ENCODE data around the gene TNFAIP8L1.
"Not testable (repeated sequence)": the region's sequence is repeated elsewhere in the genome, so short reads cannot be mapped to it uniquely, and the experiment has no call there.

Gene TNFAIP8L1

GRCh38 chr19:4638828-4639530 is at the start of gene TNFAIP8L1:
TSS of gene TNFAIP8L1 (plus strand) at chr19:4639516. CDS start at chr19:4651870, 12,354 bp downstream.
- DNase-seq (ENCODE audit: low read depth) = peak; percentile 98

- DNase-seq (ENCODE audit: low read depth) = no peak
Observed at GRCh38 chr19:4589579-4590410, 49.5 kb upstream of the TNFAIP8L1 start.

DNA sequence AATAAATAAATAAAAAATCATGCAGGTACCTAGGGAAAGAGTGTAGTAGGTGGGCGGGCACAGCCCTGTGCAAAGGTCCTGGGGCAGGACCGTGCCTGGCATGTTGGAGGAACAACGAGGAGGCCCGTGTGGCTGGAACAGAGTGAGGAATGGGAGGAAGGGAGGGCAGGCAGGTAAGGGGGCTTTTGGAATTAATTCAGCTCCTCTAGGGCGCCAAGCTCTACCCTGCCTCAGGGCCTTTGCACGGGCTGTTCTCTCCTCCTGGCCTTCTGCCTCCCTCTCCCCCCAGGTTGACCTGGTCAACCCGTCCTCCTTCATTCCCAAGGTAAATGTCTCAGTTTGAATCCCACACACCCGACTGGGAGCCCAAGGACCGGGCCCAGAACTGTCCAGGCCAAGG is 48.8 kb upstream of the TNFAIP8L1 start:
- DNase-seq (ENCODE audit: low read depth) = no peak

DNA sequence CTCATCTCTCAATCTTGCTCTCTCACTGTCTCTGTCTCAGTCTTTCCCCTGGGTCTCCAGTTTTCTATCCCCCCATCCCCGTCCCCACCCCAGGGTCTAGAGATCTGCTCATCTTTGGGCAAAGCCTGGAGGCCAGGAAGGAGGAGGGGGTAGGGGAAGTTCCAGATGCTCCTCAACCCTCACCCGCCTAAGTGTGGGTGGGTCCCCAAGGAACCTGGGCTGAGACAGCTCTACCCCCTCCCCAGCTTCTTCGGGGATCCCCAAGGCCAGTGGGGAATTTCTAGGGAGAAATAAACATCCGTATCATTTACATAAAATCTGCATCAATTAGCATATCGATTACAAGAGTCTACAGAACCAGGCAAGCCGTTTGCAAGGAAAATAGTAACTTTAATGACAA is 48.0 kb upstream of the TNFAIP8L1 start:
- no peak for DNase-seq (ENCODE audit: low read depth)

- no peak for DNase-seq (ENCODE audit: low read depth)
Observed at GRCh38 chr19:4592445-4592844, 46.9 kb upstream of the TNFAIP8L1 start.

- no peak for DNase-seq (ENCODE audit: low read depth)
Observed at GRCh38 chr19:4593409-4593851, 45.9 kb upstream of the TNFAIP8L1 start.

- DNase-seq (ENCODE audit: low read depth) = no peak
Observed at GRCh38 chr19:4594201-4594600, 45.1 kb upstream of the TNFAIP8L1 start.

DNA sequence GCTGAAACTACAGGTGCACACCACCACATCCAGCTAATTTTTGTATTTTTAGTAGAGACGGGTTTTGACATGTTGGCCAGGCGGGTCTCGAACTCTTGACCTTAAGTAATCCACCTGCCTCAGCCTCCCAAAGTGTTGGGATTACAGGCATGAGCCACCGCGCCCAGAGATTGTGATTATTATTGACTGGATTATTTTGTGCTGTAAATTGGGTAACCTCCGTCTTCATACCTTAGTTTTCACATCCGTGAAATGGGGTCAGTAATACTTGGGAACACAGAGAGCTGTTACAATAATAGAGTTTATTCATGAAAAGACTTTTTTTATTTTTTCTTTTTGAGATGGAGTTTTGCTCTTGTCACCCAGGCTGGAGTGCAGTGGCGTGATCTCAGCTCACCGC is 44.2 kb upstream of the TNFAIP8L1 start:
- not testable (repeated sequence) for DNase-seq (ENCODE audit: low read depth)

DNA sequence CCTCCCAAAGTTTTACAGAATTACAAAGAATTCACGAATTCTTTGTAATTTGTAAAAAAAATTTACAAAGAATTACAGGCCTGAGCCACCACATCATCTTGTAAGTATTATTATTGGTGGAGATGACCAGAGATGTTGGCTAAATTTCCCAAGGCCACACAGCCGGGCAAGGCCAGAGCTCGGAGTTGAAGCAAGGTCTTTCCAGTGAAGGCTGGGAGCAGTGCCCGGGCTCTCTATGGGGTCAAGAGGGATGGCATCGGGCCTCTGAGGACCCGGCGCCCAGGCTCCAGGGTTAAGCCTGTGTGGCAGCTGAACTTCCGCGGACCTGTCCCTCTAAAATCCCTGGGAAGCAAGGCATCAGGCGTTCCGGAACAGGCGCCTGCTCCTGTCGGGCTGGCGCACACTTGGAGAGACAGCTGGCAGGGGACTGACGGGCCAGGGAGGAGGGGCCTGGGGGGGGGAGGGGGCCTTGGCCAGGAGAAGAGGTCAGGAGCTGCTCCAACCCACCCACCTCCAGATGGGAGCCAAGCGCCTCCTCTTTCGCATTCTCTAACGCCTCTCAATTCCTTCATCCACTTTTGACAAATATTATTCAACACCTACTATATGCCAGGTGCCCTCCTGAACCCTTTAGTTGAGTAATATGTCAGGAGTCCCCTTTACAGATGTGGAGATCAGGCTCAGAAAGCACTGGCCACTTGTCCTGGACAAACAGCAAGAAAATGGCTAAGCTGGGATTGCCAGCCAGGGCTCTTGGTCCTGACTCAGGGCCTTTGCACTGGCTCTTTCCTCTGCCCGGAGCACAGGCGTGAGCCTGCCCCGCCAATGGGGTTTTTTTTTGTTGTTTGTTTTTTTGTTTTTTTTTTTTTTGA is 43.0 kb upstream of the TNFAIP8L1 start:
- DNase-seq (ENCODE audit: low read depth) = no peak

DNA sequence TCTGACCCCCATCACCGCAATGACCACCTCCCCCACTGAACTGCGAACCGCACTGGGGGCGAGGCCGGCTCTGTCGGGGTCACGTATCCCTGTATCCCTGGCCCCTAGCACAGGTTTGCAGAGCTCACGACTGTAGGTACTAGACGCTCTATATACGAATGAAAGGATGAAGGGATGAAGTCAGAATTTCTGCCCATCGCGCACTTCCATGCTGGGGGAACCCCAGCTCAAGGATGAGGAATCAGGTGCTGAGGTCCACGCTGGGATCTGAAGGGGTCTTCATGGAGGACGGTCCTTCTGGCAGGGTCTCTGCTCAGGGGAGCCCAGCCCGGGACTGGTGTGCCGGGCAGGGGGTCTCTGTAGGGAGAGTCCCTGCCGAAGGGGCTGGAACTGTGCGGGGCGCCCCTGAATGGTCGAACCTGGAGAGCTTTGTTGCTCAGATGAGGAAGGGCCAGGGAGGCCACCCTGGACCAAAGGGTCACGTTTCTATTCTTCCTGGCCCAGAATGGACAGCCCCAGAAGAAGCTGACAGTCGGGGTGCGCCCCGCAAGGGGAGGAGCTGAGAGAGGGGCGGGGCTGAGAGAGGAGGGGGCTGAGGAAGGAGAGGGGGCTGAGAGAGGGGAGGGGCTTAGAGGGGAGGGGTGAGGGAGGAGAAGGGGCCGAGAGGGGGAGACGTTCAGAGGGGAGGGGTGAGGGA is 41.9 kb upstream of the TNFAIP8L1 start:
- no peak for DNase-seq (ENCODE audit: low read depth)

- DNase-seq (ENCODE audit: low read depth) = peak; percentile 6
Observed at GRCh38 chr19:4597975-4598671, 41.2 kb upstream of the TNFAIP8L1 start.

DNA sequence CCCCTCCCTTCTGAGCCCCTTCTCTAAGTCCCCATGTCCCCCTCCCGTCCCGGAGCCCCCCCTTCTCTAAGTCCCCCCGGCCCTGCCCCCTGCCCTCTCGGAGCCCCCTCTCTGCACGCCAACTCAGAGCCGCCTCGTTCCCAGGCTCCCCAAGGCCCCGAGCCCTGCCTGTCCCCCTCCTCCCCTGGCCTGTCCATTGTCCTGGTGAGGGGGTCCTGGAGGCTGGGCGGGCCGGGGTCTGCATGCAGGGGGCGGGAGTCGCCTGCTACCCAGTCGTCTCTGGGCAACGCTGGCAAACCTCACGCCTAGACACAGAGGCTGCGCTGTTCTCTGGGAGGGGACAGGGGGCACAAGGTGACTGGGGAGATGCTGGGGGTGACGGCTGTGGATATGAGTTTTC is 40.6 kb upstream of the TNFAIP8L1 start:
- no peak for DNase-seq (ENCODE audit: low read depth)

- no peak for DNase-seq (ENCODE audit: low read depth)
Observed at GRCh38 chr19:4600082-4600481, 39.2 kb upstream of the TNFAIP8L1 start.

GRCh38 chr19:4600893-4601292 is 38.4 kb upstream of the TNFAIP8L1 start:
- DNase-seq (ENCODE audit: low read depth) = no peak

GRCh38 chr19:4602173-4602788 is 37.0 kb upstream of the TNFAIP8L1 start:
- no peak for DNase-seq (ENCODE audit: low read depth)

GRCh38 chr19:4602915-4603314 is 36.4 kb upstream of the TNFAIP8L1 start:
- DNase-seq (ENCODE audit: low read depth) = no peak

DNA sequence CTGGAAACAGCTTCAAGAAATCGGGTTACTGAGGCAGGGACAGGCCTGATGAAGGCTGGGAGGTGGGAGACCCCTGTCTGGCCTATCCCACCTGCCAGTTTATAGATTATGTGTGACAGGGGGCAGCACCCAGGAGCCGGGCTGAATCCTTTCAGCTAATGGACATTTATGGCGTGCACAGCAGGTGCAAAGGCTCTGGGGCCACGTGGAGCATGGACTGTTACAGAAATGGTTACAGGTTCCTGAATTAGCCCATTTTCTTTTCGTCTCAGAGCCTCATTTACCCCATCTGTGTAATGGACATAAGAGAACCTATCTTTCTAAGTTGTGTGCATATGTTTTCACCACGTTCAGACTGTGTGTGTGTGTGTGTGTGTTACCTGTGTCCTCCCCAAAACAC is 34.4 kb upstream of the TNFAIP8L1 start:
- DNase-seq (ENCODE audit: low read depth) = no peak

DNA sequence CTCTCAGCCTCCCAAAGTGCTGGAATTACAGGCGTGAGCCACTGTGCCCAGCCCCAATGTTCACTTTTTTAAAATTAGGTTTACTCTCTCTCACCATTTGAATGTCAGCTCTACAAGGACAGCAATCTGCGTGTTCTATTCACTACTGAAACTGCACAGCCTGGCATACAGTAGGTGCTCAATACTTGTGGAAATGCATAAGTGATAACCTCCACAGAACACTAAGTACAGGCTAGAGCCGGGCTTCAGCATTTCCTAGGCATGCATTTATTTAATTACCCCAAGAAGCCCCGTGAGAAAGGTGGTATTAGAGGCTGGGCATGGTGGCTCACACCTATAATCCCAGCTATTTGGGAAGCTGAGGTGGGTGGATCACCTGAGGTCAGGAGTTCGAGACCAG is 33.1 kb upstream of the TNFAIP8L1 start:
- no peak for DNase-seq (ENCODE audit: low read depth)

DNA sequence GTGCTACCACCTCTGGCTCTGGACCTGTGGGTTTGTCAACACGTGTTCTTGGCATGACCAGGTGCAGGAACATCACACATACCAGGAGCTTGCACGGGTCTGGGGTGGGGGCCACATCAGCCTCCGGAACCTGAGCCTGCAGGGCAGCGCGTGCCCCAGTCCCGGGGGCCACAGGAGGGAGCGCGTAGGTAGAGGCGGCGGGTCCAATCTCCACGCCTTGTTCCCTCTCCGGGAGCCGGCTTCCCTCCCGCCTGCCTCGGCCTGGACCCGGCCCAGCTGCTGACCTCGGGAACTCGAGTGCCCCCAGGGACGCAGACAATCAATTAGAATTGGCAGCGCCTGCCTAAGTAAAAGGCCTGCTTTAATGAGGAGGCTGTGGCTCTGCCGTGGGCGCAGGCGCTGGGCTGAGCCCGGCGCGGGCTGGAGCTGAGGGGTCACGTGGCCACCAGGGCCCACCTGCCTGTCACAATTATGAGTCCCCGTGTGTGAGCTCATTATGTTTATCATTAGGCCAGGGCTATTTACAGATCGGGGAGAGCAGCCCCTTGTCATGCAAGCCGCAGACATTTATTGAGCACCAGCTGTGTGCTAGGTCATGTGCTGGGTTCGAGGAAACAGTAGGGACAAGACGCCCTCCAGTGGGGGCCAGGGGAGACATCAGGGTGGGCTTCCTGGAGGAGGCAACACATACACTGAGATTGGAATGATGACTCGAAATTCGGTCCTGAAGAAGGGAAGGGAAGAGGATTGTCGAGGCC is 32.2 kb upstream of the TNFAIP8L1 start:
- DNase-seq (ENCODE audit: low read depth) = no peak

Data from stimulated activated CD8-positive, alpha-beta memory T cell treated with anti-CD3 and anti-CD28 coated beads, Interleukin-12 subunit alpha, Interleukin-12 subunit beta, amount 100 ng/mL, for 1 hour (primary cell).